Hematopoietic multipotent progenitor cell treated with erythropoietin and hydrocortisone succinate and interleukin-3 and kit ligand, for 8 days (in vitro differentiated cells): Measurements from ENCODE around the gene NADK.

Experiments
- DNase-seq: peaks from one replicate; pipeline ENCODE4 v3.0.0-alpha.2; 2015

The NADK gene, protein sequence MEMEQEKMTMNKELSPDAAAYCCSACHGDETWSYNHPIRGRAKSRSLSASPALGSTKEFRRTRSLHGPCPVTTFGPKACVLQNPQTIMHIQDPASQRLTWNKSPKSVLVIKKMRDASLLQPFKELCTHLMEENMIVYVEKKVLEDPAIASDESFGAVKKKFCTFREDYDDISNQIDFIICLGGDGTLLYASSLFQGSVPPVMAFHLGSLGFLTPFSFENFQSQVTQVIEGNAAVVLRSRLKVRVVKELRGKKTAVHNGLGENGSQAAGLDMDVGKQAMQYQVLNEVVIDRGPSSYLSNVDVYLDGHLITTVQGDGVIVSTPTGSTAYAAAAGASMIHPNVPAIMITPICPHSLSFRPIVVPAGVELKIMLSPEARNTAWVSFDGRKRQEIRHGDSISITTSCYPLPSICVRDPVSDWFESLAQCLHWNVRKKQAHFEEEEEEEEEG

DNA sequence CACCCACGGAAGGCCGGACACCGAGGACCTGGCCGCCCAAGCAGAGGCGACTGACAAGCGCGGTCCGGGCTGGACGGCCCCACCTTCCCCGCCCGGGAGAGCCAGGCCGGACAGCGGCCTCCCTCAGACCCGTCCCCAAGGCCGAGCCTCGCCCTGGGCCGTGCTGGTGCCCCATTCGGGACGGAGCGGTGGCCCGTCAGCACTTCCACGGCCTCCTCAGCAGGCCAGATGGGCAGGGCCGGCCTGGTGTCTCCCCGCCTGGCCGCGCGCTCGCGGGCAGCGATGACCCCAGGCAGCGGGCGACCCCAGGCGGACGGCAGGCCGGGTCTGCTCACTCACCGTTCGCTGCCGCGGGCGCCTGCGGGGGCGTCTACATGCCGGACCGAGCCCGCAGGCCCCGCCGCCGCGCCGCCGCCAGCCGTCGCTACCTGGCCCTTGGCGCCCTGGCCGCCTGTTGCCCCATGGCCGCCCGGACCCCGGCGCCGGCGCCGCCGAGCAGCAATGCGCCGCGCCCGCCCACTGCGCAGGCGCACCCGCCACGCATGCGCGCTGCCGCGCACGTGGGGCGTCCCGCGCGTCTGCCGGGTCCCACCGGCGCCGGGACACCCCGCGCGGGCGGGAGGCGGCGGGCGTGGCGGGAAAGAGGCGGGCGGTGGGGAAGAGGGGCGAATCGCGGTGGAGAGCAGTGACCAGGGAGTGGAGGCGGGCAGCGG, at the start of gene NADK:
TSS of gene NADK (minus strand) at position 521 of the 713 bp plus-strand sequence. CDS start 13,064 bp downstream, outside the sequence.
- peak; percentile 70 for DNase-seq

DNA sequence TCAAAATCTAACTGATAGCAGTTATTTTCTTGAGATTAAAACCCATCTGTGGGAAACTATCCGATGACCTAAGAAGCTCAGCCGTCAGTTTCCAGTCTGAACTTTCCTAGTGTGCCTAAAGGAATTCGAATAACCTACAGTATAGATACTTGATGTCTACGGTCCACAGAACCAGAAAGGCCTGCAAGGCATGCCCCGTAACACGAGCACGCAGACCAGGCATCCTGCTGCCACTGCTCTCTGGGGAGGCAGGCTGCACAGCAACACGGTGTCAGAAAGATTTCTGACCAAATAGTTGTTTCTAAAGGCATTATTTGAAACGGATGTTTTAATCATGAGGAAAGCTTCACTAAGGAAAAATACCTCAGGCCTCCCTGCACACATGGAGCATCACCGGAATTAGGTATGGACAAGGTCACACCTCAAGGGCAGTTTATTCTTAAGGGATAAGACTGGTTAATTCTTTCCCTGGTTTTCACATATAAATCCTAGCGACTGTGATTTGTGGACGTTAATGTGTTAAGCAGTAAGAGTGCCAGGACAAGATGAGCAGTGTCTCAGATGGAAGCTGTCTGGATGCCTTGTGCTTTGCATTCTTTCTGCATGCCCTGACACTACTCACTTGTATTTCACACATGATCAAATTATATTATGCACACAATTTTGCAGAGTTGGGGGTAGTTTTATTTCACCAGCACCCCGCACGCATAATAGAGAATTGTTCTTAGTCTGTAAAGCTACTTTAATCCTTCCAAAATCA, 49.0 kb upstream of the NADK start:
- DNase-seq, result no peak

DNA sequence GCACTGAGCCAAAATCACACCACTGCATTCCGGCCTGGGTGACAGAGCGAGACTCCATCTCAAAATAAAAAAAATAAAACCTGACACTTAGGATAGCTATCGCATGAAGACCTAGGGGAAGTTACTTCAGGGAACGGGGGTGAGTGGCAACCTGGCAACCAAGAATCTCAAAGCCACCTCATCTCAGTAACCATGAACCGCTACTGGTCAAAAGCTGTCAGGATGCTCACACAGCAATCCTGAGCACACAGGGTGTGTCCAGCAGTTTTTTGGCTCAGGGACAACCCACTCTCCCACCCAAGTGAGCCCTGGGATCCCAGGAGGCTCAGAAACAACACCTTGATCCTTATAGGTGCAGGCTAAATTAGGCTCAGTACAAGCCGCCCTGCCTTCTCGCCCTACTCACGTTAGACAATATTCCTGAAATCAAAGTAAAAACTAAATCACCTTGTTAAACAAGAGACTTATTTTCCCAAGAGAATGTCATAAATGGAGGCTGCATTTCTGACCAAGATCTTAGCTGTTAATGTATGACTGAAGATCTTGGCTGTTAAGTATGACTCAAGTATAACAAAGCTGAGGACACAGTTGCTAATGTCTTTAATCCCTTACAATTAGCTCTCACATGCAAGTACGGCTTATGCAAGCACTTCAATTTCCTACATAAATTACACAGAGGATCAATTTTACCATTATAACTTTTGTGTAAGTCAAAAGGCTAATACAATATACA, 48.3 kb upstream of the NADK start:
- no peak for DNase-seq

DNA sequence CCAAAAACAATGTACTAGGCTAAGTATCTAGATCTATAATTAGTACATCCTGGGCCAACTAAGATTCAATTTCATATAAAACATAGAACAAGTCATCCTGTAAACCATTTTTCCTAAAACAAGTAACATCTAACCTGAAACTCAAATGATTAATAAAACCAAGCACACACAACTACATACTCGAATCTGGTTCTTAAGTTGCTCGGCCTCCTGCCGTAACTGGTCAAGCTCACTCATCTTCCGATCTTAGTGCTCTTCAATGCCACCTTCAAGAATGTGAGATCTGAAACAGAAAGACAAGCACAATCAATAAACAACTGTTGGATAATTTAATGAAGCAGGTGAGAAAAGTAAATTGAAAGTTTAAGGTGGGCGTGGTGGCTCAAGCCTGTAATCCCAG, 46.9 kb upstream of the NADK start:
- DNase-seq, result no peak

DNA sequence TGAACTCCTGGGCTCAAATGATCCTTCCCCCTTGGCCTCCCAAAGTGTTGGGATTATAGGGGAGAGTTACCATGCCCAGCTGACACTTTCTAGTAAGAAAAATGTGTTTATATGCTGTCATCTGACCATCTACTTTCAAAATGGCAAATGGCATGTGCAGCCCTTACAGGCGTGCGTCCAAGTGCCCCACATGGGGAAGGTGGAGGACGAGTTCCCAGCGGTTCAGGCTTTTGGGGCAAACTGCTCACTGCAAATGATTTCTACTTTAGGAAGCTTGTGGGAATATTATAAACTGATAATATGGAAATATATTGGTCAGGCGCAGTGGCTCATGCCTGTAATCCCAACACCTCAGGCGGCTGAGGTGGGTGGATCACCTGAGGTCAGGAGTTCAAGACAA, 41.5 kb upstream of the NADK start:
- no peak for DNase-seq

DNA sequence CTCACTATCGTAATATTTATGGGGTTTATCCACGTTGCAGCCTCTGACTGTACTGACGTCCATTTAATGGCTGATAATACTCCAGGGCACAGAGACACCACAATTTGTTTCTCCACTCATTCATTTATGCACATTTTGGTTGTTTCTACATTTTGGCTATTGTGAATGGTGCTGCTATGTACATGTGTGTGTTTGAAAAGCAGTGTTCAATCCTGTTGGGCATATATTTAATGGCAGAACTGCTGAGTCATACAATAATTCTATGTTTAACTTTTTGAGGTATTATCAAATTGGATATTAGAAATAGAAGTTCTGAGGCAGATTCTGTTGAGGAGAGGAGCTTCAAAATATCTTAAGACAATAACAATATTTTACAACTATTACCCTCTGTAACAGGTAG, 39.0 kb upstream of the NADK start:
- no peak for DNase-seq

DNA sequence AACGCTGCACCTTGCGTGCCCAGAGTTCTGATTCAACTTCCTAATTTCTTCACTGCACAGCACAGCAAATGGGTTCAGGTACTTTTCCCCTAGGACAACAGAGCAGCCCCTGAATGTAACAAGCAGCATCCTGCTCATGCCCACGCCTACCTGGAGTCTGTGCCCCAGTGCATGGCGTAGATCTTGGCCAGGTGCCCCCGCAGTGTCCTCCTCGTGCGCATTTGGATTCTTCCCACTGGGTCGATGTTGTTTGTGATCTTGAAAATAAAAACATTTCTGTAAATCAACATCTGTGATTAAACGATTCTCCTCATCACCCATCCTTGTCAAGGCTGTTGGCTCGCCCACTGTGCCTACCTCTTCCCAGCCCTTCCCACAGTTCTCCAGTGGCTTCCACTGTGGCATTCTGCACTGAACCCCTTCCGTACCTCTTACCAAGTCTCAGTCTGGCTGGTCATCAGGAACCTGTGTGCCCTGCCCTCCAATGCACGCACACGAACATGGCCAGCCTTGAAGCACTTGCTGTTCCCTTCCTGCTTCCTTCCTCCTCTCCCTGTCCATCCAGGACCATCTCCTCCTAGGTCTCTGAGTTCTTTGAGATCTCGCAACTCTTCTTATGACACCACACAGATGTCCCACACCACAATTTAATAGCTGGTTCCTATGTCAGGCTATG, 37.5 kb upstream of the NADK start:
- no peak for DNase-seq

DNA sequence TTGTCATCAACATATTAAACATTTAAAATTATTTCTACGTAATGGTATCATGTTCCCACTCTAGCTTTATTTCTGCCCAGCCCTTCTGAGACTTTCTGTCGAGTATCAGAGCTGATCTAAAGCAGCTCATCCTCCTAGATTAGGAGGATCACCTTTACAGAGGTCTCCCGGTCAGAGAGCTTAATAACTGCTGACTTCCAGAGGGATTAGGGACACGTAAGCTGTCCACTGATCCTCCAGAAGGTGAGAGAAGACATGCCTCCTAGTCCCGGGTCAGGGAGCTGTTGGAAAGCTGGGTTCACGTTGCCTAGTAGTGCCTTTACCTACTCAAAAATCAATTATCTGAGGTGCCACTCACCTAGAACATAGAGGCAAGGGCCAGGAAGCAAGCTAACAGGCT, 31.2 kb upstream of the NADK start:
- DNase-seq, result no peak

DNA sequence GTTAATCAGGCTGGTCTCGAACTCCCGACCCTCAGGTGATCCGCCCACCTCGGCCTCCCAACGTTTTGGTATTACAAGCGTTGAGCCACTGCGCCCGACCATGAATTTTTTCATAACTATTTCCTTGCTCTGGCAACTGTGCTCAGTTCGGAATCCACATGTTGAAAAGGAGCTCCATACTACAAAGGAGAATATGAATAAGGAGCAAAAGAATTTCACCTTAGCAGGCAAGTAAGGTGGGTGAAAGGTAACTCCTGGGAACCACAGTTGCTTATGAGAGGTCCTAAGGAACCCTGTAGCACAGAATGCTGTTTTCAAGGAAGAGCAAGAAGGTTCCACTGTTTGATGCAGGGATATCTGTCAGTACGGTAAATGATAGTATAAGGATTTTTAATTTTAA, 29.9 kb upstream of the NADK start:
- no peak for DNase-seq

DNA sequence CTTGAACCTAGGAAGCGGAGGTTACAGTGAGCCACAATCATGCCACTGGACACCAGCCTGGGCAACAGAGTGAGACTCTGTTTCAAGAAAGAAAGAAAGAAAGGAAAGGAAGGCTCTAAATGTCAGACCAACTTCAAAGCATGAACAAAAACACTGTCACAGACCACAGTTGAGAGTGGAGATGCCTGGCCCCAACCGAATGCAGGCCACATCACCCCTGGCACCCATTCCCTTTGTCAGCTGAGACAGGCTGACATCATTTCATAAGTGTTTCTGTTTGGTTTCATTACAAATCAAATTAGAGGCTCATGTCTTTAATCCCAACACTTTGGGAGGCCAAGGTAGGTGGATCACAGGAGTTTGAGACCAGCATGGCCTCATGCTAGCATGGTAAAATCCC, 28.6 kb upstream of the NADK start:
- DNase-seq, result no peak

DNA sequence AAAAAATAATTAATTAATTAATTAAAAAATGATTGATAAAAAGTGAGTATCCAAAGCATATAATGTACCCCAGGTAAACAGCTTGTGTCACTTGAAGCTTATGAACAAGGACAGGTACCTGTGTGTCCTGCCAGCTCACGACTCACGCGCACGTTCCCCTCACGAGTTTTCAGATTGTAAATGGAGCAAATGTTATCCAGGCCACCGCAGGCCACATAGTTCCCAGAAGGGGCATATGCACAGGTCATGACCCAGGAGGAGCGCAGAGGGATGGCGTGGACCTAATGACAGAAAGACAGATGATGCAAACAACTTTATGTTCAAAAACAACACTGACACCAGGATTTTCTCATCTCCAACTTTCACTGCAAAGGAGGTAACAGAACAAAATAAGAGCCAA, 26.0 kb upstream of the NADK start:
- DNase-seq, result no peak

DNA sequence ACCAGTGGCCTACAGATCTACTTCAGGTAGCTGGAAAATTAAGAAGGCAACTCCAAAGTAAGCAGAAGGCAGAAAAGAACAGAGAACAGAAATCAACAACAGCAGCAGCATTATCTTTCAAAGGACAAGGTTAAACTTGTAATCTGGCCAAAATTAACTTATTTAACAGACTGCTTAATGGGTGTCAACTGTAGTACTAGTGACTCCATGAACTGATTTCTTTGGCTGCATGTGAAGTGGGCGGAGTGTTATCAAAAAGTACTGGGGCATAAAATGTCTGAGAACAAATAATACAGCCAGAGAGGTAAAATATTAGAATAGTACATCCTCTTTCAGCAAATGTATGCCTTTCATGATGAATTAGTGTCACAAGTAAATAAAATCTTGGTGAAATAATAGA, 24.6 kb upstream of the NADK start:
- peak; percentile 55 for DNase-seq

DNA sequence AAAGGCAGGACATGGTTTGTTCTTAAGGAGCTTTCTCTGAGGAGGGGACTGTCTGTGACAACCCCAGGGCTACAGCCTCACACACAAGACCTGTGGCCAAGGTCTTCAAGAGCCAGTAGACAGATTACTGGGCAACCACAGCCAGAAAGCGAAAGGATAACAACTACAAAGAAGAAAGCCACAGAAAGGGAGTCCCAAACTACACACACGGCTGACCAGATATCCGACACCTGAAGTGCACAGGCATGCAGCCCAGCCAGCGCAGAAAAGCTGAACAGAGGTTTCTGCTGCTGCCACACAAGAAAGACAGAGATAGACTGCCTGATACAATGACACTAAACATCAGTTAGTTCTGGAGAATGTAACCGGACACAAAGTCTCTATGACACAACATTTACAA, 21.4 kb upstream of the NADK start:
- DNase-seq, result no peak

DNA sequence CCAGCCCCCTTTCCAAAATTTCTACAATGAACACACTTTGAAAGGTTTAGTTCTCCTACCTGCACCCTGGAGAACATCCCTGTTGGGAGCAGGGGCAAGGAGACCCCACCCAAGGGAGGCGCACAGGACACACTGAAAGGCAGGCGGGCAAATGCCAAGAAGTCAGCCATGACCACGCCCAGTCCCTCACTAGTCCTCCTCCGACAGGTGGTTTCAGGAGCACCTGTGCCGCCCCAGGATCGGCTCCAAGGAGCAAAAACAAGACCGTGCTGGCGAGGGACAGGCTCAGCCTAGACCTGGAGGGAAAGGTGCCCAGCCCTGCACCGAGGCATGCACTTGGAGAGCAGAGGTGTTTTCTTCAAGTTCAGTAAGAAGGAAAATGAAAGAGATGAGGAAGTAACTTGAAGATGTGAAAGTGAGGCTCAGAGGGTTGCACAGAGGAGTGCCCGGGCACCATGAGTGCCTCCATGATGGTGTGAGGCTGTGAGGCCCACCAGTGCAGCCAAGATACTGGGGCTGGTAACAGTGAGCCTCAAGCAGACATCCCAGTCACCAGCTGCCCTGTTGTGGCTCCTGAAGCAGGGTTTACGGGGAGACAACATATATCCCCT, 19.6 kb upstream of the NADK start:
- DNase-seq, result no peak

DNA sequence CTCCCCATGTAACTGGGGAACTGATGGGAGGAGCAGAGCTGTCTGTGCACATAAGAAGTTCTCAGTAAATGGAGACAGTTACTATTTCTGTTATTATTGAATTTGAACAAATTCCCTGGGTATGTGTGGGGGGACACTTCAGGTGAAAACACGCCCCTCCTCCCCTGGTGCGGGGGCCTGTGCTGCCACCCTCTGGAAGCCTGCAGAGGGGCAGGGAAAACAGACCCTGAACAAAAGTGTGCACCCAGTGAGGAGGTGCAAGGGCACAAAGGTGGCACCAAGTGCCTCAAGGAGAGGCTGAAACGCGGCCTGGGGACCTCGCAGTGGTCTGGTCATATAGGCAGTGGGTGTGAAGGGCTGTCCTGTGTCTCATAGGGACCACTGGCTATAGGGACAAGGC, 18.2 kb upstream of the NADK start:
- DNase-seq, result no peak

DNA sequence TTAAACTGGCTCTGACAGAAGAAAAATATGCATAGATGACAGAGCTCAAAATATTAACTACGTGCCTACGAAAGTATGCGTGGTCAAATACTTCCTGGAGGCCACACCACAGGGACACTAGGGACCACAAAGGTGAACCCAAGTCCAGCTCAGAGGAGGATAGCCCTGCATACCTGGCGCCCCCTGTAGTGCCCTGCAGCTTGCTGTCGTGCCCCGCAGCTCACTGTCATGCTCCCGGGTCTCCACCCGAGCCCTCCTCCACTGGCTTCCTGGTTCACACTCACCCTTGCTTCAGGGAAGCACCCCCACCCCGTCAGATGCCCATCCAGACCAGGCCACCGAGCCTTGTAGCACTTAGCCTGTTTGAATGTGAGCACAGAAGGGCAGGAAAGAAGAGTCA, 16.7 kb upstream of the NADK start:
- no peak for DNase-seq

DNA sequence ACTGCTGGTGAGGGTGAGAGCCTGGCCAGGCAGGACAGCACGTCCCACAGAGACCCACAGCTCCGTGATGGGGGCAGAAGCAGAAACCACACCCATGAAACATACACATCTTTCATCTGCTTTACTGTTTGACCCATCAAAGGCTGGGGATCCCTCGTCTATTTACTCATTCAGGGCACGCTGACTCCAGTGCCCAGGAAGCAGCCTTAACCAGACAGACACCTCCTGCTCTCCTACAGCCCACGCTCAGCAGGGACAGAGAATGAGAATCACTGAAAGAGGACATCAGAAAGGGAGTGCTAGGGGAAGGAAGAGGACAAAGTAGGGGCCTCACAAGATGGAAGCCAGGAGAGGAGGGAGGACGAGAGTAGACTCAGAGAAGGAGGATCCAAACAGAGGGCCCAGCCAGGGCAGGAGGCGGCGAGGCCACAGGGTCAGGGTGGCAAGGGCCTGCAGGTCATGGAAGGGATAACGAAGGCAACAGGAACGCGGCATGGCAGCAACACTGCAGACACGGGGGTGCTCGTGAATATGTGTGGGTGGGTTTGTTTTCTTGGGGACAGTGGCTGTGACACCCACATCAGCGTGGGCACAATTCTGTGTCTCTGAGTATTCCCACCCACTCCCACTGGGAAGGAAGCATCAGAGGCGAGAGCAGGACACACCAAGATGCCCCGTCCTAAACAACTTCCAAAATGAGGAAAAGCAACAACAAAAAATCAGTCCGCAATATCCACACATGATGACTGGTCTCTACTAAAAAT, 15.4 kb upstream of the NADK start:
- DNase-seq, result no peak

DNA sequence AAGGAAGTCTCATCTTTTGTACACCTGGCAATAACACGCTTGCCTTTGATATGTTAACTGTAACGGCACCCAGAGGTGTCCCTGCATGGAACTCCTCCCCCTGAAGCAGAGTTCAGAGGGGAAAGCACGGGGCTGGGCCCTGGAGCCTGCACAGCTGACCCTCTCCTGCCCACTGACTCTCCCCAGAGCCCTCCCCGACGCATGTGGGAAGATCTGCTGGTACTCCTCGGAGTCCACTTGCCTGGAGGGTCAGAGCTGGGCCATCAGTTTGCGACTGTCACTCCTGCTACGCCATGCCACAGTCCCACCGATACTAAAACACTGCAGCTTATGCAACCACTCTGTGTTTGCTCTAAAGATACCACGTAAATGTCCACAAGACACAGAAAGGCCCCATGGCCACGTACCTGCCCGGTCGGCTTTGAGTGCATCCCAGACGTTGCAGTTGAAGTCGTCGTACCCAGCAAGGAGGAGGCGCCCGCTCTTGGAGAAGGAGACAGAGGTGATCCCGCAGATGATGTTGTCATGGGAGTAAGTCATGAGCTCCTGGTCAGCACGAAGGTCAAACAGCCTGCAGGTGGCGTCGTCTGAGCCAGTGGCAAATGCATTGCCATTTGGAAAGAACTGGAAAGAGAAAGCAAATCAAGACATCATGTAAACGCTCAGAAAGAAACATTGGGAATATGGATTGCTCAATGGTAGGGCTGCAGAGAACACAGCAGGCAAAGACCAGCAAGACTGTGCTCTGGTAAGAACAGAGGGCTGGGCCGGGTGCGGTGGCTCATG, 10.6 kb upstream of the NADK start:
- peak; percentile 41 for DNase-seq

DNA sequence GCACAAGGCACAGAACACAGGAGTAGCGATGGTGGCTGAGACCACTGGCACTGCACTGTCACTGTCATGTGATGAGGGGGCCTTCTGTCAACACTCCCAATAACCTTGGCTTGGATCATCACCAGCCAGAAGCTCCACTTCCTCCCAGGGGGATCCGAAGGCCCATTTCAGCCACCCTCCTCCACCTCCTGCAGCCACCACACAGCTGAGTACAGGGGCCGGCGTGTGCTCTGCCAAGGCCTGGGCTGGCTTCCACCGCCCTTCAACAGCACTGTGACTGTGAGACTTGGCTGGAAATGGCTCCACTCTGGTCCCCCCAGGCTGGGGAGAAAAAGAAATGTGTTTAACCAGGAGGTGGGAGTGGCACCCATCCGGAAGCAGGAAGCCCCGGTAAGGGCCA, 9.9 kb upstream of the NADK start:
- no peak for DNase-seq
